ENCODE data around the gene SELP.
"Not testable (repeated sequence)": the region's sequence is repeated elsewhere in the genome, so short reads cannot be mapped to it uniquely, and the experiment has no call there.

The SELP gene

GRCh38 chr1:169630006-169630405, at the start of gene SELP:
TSS of gene SELP (minus strand) at chr1:169630124. CDS start at chr1:169630074, 50 bp downstream.
- DNase-seq: no peak

GRCh38 chr1:169679692-169680091, 49.8 kb upstream of the SELP start:
- no peak for DNase-seq

- no peak for DNase-seq
Observed at GRCh38 chr1:169676001-169676400, 46.1 kb upstream of the SELP start.

- DNase-seq: no peak
Observed at GRCh38 chr1:169670836-169671235, 40.9 kb upstream of the SELP start.

GRCh38 chr1:169670244-169670643, 40.3 kb upstream of the SELP start:
- not testable (repeated sequence) for DNase-seq

GRCh38 chr1:169667699-169668596, 38.0 kb upstream of the SELP start:
- not testable (repeated sequence) for DNase-seq

- not testable (repeated sequence) for DNase-seq
Observed at GRCh38 chr1:169667227-169667639, 37.3 kb upstream of the SELP start.

- DNase-seq: not testable (repeated sequence)
Observed at GRCh38 chr1:169662680-169663079, 32.8 kb upstream of the SELP start.

GRCh38 chr1:169661066-169661465, 31.1 kb upstream of the SELP start:
- not testable (repeated sequence) for DNase-seq

GRCh38 chr1:169658777-169659176, 28.9 kb upstream of the SELP start:
- DNase-seq: not testable (repeated sequence)

GRCh38 chr1:169653873-169654272, 23.9 kb upstream of the SELP start:
- no peak for DNase-seq

- DNase-seq: no peak
Observed at GRCh38 chr1:169651035-169651434, 21.1 kb upstream of the SELP start.

- no peak for DNase-seq
Observed at GRCh38 chr1:169650551-169650950, 20.6 kb upstream of the SELP start.

GRCh38 chr1:169648709-169649108, 18.8 kb upstream of the SELP start:
- no peak for DNase-seq

- no peak for DNase-seq
Observed at GRCh38 chr1:169648187-169648586, 18.3 kb upstream of the SELP start.

- no peak for DNase-seq
Observed at GRCh38 chr1:169647512-169647911, 17.6 kb upstream of the SELP start.

- no peak for DNase-seq
Observed at GRCh38 chr1:169644297-169644696, 14.4 kb upstream of the SELP start.

- no peak for DNase-seq
Observed at GRCh38 chr1:169634877-169635276, 5.0 kb upstream of the SELP start.

- no peak for DNase-seq
Observed at GRCh38 chr1:169634145-169634544, 4.2 kb upstream of the SELP start.

- no peak for DNase-seq
Observed at GRCh38 chr1:169631249-169631648, 1.3 kb upstream of the SELP start.

GRCh38 chr1:169624912-169625311, 5.0 kb downstream of the SELP start:
- no peak for DNase-seq

- no peak for DNase-seq
Observed at GRCh38 chr1:169624122-169624521, 5.8 kb downstream of the SELP start.

GRCh38 chr1:169623132-169623926, 6.6 kb downstream of the SELP start:
- no peak for DNase-seq

- no peak for DNase-seq
Observed at GRCh38 chr1:169620565-169620964, 9.4 kb downstream of the SELP start.
